SK-N-SH (cell line): Measurements from ENCODE around the gene HDAC4. TPM values are rescaled to one million over a fixed set of nuclear protein-coding genes. Genes with fewer than 3 reads are reported as not detected.

Experiments
- CTCF ChIA-PET: fragments of 300-600, 350-600 bp; formaldehyde crosslinking; extraction: SDS; loops from one replicate; lab custom pipeline; 2021; lab: Yijun Ruan, JAX
- POLR2A ChIA-PET: fragments of 350-600 bp; sonication (Branson Sonifier 250); formaldehyde crosslinking; extraction: SDS; loops from one replicate; lab custom pipeline; 2020; ENCODE audit warnings: antibody characterized with exemption, inconsistent platforms; lab: Yijun Ruan, JAX
- DNase-seq: peaks from one replicate; pipeline ENCODE4 v3.0.0; 2012
- H2AFZ ChIP-seq: fragments of 200-600 bp; sonication (generic); 2 replicates; pipeline ENCODE4 v1.8.1; 2016; ENCODE audit warnings: antibody characterized with exemption, mild to moderate bottlenecking, low read depth
- H3F3A ChIP-seq: fragments of 200-600 bp; sonication (generic); replicated peaks from 2 replicates; pipeline ENCODE3; 2016; ENCODE audit warnings: antibody characterized with exemption, mild to moderate bottlenecking; ENCODE audit not compliant: insufficient read depth
- H3K27ac ChIP-seq, 2 experiments: fragments of 200-500 bp in 1 of 2; fragments of 200-600 bp in 1 of 2; sonication (Bioruptor generic) in 1 of 2; sonication (generic), shearing (Covaris generic) in 1 of 2; 2 replicates each; pipeline versions ENCODE4 v1.5.1 to v1.6.1; 2014 to 2016; ENCODE audit warnings: low read depth in 2 of 2, inconsistent platforms in 1 of 2, low read length in 1 of 2, mild to moderate bottlenecking in 1 of 2, mixed read lengths in 1 of 2
- H3K27me3 ChIP-seq: fragments of 200-600 bp; sonication (generic), shearing (Covaris generic); 2 replicates; pipeline ENCODE4 v1.6.1; 2016; ENCODE audit warnings: mixed run types; ENCODE audit not compliant: insufficient read depth
- H3K36me3 ChIP-seq, 2 experiments: fragments of 200-500 bp in 1 of 2; fragments of 200-600 bp in 1 of 2; sonication (Bioruptor generic) in 1 of 2; sonication (generic) in 1 of 2; replicated peaks in 1 of 2; 2 replicates each; pipeline versions ENCODE3 to v1.5.1; 2014 to 2016; ENCODE audit warnings: low read length in 1 of 2, mild to moderate bottlenecking in 1 of 2; ENCODE audit not compliant: insufficient read depth in 2 of 2, control insufficient read depth in 1 of 2
- H3K4me1 ChIP-seq, 2 experiments: fragments of 200-500 bp in 1 of 2; fragments of 200-600 bp in 1 of 2; sonication (Bioruptor generic) in 1 of 2; sonication (generic), shearing (Covaris generic) in 1 of 2; 2 replicates each; pipeline versions ENCODE4 v1.5.1 to v1.6.1; 2014 to 2016; ENCODE audit warnings: low read depth in 1 of 2, low read length in 1 of 2, mixed run types in 1 of 2; ENCODE audit not compliant: insufficient read depth in 2 of 2, control insufficient read depth in 1 of 2
- H3K4me2 ChIP-seq: fragments of 200-600 bp; sonication (generic), shearing (Covaris generic); 2 replicates; pipeline ENCODE4 v1.6.1; 2017; ENCODE audit warnings: mixed run types
- H3K4me3 ChIP-seq, 2 experiments: fragments of 200-500 bp in 1 of 2; fragments of 200-600 bp in 1 of 2; sonication (Bioruptor generic) in 1 of 2; sonication (generic), shearing (Covaris generic) in 1 of 2; 2 replicates each; pipeline versions ENCODE4 v1.5.1 to v1.8.1; 2014 to 2016; ENCODE audit warnings: low read depth in 2 of 2, inconsistent platforms in 1 of 2, low read length in 1 of 2, mild to moderate bottlenecking in 1 of 2, mixed read lengths in 1 of 2, moderate library complexity in 1 of 2
- H3K79me2 ChIP-seq: fragments of 200-600 bp; sonication (generic); 2 replicates; pipeline ENCODE4 v1.8.1; 2017; ENCODE audit warnings: mild to moderate bottlenecking; ENCODE audit not compliant: insufficient read depth
- H3K9ac ChIP-seq: fragments of 200-600 bp; sonication (generic); 2 replicates; pipeline ENCODE4 v1.6.1; 2017; ENCODE audit warnings: mixed run types
- H3K9me2 ChIP-seq: fragments of 200-600 bp; sonication (generic); 2 replicates; pipeline ENCODE4 v1.6.1; 2017; ENCODE audit warnings: mixed run types
- H3K9me3 ChIP-seq: fragments of 200-600 bp; sonication (generic); 2 replicates; pipeline ENCODE4 v1.6.1; 2017; ENCODE audit warnings: mixed run types, mild to moderate bottlenecking, moderate library complexity
- H4K20me1 ChIP-seq: fragments of 200-600 bp; sonication (generic); 2 replicates; pipeline ENCODE4 v1.6.1; 2017; ENCODE audit warnings: mild to moderate bottlenecking, mixed run types; ENCODE audit not compliant: insufficient read depth
- CHD2 ChIP-seq: fragments of 150-350 bp; IDR thresholded peaks from 2 replicates; pipeline ENCODE4 v1.6.1; 2018; ENCODE audit warnings: low read length; ENCODE audit not compliant: partially characterized antibody
- ELF1 ChIP-seq: IDR thresholded peaks from 2 replicates; pipeline ENCODE4 v1.4.0; 2012
- EP300 ChIP-seq, 2 experiments: IDR thresholded peaks; 2 replicates each; pipeline versions ENCODE4 v1.4.0 to v1.6.1; 2012; ENCODE audit warnings: borderline replicate concordance in 1 of 2, low read depth in 1 of 2, low read length in 1 of 2
- EZH2phosphoT487 ChIP-seq: fragments of 200-600 bp; sonication (generic); IDR thresholded peaks from 2 replicates; pipeline ENCODE4 v1.6.1; 2017; ENCODE audit warnings: low read depth, mixed run types, mild to moderate bottlenecking, antibody characterized with exemption, moderate library complexity, borderline replicate concordance
- GATA2 ChIP-seq: sonication (generic); formaldehyde crosslinking; IDR thresholded peaks from 2 replicates; pipeline ENCODE4 v1.5.0; 2020; ENCODE audit warnings: mild to moderate bottlenecking, missing genetic modification reagents
- IRF3 ChIP-seq: fragments of 150-350 bp; IDR thresholded peaks from 2 replicates; pipeline ENCODE4 v1.6.1; 2016; ENCODE audit warnings: mild to moderate bottlenecking, low read depth, low read length
- JUND ChIP-seq: IDR thresholded peaks from 2 replicates; pipeline ENCODE4 v1.4.0; 2012
- MAX ChIP-seq: IDR thresholded peaks from 2 replicates; pipeline ENCODE4 v1.4.0; 2012; ENCODE audit warnings: low read depth
- MEF2A ChIP-seq: IDR thresholded peaks from 2 replicates; pipeline ENCODE4 v1.4.0; 2012; ENCODE audit warnings: low read depth, borderline replicate concordance
- NRF1 ChIP-seq: IDR thresholded peaks from 2 replicates; pipeline ENCODE4 v1.6.1; 2012; ENCODE audit warnings: low read depth, mild to moderate bottlenecking, low read length
- PBX3 ChIP-seq: IDR thresholded peaks from 2 replicates; pipeline ENCODE4; 2012
- RAD21 ChIP-seq: IDR thresholded peaks from 2 replicates; pipeline ENCODE4 v1.6.1; 2012; ENCODE audit warnings: mild to moderate bottlenecking, low read length
- RCOR1 ChIP-seq: fragments of 150-350 bp; IDR thresholded peaks from 2 replicates; pipeline ENCODE4 v1.6.1; 2017; ENCODE audit warnings: antibody characterized with exemption, low read length
- REST ChIP-seq: IDR thresholded peaks from 2 replicates; pipeline ENCODE4 v1.6.1; 2012; ENCODE audit warnings: mild to moderate bottlenecking, low read depth, low read length, moderate library complexity
- RFX5 ChIP-seq: IDR thresholded peaks from 2 replicates; pipeline ENCODE4 v1.6.1; 2012; ENCODE audit warnings: mild to moderate bottlenecking, improper control_type of control experiment, low read length
- RXRA ChIP-seq: IDR thresholded peaks from 2 replicates; pipeline ENCODE4 v1.4.0; 2012; ENCODE audit warnings: low read depth, mild to moderate bottlenecking, borderline replicate concordance
- SIN3A ChIP-seq: IDR thresholded peaks from 2 replicates; pipeline ENCODE4 v1.6.1; 2012; ENCODE audit warnings: low read depth, mild to moderate bottlenecking, low read length, moderate library complexity, borderline replicate concordance
- TAF1 ChIP-seq: IDR thresholded peaks from 2 replicates; pipeline ENCODE4 v1.6.1; 2012; ENCODE audit warnings: low read depth, mild to moderate bottlenecking, low read length, moderate library complexity, borderline replicate concordance
- TCF12 ChIP-seq: IDR thresholded peaks from 2 replicates; pipeline ENCODE4 v1.4.0; 2012
- YY1 ChIP-seq: IDR thresholded peaks from 2 replicates; pipeline ENCODE4 v1.4.0; 2012; ENCODE audit warnings: low read depth, mild to moderate bottlenecking
- ZBTB33 ChIP-seq: IDR thresholded peaks from 2 replicates; pipeline ENCODE4 v1.4.0; 2012; ENCODE audit warnings: low read depth, borderline replicate concordance
- WGBS: methylation state at CpG from one replicate; pipeline ENCODE4 v1.1.6; 2017; ENCODE audit warnings: low lambda C conversion rate; 5-methylcytosine and 5-hydroxymethylcytosine counted together
- polyA plus RNA-seq, 3 experiments: library from polyadenylated mRNA; depleted of rRNA; stranded (reverse); fragments of >200 nt; gene quantifications; 2 replicates each; pipeline ENCODE4 v1.2.3, GENCODE V29; 2012

The HDAC4 gene
- polyA plus RNA-seq, 1 of the 3 experiments (the other 2 are of a cell fraction), result 5.5 TPM

- TF ChIP-seq REST, result no peak
- TF ChIP-seq ZBTB33, result no peak
- TF ChIP-seq RXRA, result no peak
- TF ChIP-seq EZH2phosphoT487, result no peak
- TF ChIP-seq RAD21, result no peak
Observed at GRCh38 chr2:239118264-239118663, 282.6 kb downstream of the HDAC4 start (continued).

- Histone ChIP-seq H4K20me1 (no peaks in the 10 kb centered on the region), H3K27ac (no peak overlapping the region), H3K27me3 (no peaks in the 10 kb centered on the region), H3F3A (no peaks in the 10 kb centered on the region), H3K9ac (no peak overlapping the region), H3K4me1 (peaks cover 0 to 34% of the 10 kb centered on the region in 2 experiments; a peak in 1 of 4 replicates), H3K9me3 (no peaks in the 10 kb centered on the region), H3K9me2 (no peaks in the 10 kb centered on the region), H3K79me2 (no peaks in the 10 kb centered on the region), H3K36me3 (no peaks in the 10 kb centered on the region), H3K4me3 (no peak overlapping the region), H3K4me2 (no peak overlapping the region), H2AFZ (no peak overlapping the region)
- ChIA-PET POLR2A (no interaction called here), CTCF (interaction anchor here (0.9 to 1.1 kb wide), 2 partner anchors 12 to 24 kb away, joined by 3 to 4 read pairs; no protein-coding TSS in a partner anchor)
- 93% methylated on average over 12 of the region's 18 CpGs for WGBS
- no peak for DNase-seq
- TF ChIP-seq MEF2A, result no peak
- TF ChIP-seq NRF1, result no peak
- no peak for TF ChIP-seq CHD2
- TF ChIP-seq JUND, result no peak
- TF ChIP-seq PBX3, result no peak
- no peak for TF ChIP-seq ELF1
- no peak for TF ChIP-seq RCOR1
- TF ChIP-seq IRF3, result no peak
- no peak for TF ChIP-seq RFX5
- no peak for TF ChIP-seq MAX
- TF ChIP-seq GATA2 (CRISPR knock-in tag), result no peak
- TF ChIP-seq EZH2phosphoT487, result no peak
- TF ChIP-seq SIN3A, result no peak
- TF ChIP-seq ZBTB33, result no peak
- TF ChIP-seq EP300 (IDR thresholded peaks at IDR 0.05; ENCODE audit: borderline replicate concordance in 1 of 2, low read depth in 1 of 2, low read length in 1 of 2), result no peak
- TF ChIP-seq TAF1, result no peak
- no peak for TF ChIP-seq TCF12
- TF ChIP-seq YY1, result no peak
Observed at GRCh38 chr2:239117831-239118230, 283.0 kb downstream of the HDAC4 start.
